Endometrial microvascular endothelial cells (primary cell): ENCODE results near the gene ATP2A3. TPM values are rescaled to one million over a fixed set of nuclear protein-coding genes. Genes with fewer than 3 reads are reported as not detected.

Experiments
- in situ Hi-C: cut with HindIII; loops from 2 replicates; pipeline ENCODE4 v1.10.0; 2017; ENCODE audit warnings: low sequenced_read_pairs, low pct_unique_long_range_greater_than_20kb; ENCODE audit errors: inconsistent ontology term
- total RNA-seq: library from RNA; depleted of rRNA; stranded (reverse); fragments of >200 nt; gene quantifications from one replicate; pipeline ENCODE4 v1.2.3, GENCODE V29; 2015; ENCODE audit errors: inconsistent ontology term

The ATP2A3 gene
- total RNA-seq, 1 donor from 2014 or later, result 0.84 TPM

DNA sequence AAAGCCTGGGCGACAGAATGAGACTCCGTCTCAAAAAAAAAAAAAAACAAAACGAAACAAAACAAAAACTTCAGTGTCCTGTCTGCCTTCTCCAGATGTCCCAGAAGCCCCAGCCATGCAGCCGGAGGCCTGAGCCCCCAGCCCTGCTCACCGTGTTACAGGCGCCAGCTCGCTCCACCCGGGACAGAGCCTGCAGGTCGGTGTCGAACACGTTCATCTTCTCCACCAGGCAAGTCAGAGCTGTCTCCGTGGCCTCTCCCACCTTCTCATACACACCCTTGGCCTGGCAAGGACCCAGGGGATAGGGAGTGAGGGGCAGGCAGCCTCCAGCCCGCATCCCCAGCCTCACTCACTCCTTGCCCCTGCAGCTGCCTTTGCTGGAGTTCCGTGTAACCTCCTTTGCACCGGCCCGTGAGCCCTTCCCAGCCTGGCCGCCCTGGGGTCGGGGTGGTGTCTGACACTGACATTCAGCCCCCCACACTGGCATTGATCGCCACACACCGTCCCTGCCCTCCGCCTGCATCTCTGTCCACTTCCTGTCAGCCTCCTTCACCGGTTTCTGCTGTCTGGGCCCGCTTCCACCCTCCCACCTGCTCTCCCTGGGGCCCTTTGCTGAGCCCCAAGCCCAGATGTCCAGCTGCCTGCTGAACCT lies 20.9 kb downstream of the ATP2A3 start:
- in situ Hi-C loops, result no loop called here

DNA sequence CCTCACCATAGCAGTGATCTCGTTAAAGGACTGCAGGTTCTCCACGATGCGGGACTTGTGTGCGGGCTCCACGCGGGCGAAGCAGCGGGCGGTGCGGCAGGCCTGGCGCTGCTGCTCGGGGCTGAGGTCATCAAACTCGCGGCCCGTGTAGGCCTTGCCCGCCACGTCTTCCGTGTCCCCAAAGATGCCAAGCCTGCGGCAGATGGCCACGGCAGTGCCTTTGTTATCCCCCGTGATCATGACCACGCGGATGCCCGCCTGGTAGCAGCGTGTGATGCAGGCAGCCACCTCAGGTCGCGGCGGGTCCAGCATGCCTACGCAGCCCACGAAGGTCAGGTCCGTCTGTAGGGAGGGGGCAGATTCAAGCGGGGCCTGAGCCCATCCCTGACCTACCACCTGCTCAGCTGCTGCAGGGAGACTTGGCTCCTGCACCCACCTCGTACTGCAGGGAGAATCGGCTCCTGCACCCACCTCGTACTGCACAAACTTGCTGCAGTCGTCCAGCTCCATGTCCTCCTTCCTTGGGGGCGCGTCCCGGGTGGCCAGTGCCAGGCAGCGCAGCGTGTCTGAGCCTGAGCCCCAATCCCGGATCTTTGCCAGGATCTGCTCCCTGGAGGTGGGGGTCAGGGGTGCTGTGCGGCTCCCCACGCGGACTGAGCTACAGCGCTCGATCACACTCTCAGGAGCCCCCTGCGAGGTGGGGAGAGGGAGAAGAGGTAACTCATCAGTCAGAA lies 23.1 kb downstream of the ATP2A3 start:
- in situ Hi-C loops, result no loop called here

DNA sequence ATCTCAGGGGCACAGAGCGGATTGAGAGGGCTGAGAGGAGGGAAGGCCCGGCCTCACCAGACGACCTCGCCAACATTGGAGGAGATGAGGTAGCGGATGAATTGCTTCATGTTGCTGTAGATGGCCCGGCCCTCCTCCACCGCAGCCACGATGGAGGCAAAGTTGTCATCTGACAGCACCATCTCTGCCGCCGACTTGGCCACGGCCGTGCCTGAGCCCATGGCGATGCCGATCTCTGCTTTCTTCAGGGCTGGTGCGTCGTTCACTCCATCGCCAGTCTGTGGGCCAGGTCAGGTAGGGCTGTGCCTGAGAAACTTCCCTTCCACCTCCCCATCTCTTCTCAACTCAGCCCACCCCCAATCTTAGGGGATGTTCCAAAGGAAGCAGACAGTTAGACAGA lies 26.9 kb downstream of the ATP2A3 start:
- in situ Hi-C loops, result no loop called here

DNA sequence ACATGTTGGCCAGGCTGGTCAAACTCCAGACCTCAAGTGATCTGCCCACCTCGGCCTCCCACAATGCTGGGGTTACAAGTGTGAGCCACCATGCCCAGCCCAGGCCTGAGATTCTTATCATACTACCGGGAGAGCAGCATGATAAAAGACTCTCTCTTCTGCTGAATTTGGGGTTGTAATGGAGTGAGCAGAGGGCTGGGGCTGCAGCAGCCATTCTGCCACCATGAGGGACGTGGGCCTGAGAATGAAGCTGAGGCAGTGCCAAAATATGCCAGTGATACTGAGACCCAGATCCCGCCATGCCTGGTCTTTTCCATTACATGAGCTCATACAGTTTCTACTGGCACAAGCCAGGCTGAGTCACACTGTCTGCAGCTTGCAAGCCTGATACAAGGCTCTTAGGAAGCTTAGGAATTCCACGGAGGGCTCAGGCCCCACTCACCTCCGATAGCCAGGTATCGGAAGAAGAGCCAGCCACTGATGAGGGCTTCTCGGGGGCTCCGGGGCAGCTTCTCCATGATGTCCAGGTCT lies 28.3 kb downstream of the ATP2A3 start:
- in situ Hi-C loops, result no loop called here

DNA sequence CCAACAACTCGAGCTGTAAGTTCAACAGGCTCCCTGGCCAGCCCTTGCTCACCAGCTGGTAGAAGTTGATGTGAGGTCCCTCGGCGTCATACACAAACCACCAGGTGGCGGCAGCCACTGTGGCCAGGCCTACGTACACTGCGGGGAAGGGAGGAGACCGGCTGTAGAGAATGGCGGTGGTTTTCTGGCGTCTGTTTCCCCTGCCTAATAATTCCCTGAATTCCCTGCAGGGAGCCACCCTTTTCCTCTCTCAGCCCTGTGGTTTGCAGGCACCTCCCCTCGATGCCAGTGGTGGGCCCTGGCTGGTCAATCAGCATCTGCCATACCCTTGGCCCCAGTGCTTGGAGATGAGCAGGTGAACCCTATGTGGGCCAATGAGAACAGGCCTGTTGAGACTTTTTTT lies 29.1 kb downstream of the ATP2A3 start:
- in situ Hi-C loops, result no loop called here

DNA sequence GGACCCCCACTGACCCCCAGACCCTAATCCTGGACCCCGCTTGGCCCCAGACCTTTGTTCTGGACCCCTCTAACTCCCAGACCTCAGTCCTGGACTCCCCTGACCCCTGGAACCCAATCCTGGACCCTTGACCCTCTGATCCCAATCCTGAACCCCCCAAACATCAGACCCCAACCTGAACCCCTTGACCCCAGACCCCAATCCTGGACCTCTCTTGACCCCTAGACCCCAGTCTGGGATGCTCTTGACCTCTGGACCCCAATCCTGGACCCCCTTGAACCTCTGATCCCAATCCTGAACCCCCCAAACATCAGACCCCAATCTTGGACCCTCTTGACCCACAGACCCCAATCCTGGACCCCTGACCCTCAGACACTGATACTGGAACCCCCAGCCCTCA lies 34.5 kb downstream of the ATP2A3 start:
- in situ Hi-C loops, result no loop called here

DNA sequence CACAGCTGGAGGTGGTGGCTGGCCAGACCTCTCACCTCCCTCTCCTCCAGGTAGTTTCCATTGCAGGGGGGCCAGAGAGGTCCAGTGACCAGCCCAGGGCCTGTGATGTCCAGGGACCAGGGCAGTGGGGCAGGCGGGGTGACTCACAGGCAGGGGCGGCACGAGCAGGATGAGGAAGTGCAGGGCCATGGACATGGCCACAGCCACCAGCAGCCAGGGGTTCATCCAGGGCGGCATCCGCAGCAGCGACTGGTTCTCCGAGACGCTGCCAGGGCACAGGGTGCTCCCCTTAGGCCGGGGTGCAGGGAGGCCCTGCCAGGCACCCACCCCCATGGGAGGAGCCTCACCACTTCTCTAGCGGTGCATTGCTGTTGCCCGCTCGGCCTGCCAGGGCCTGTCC lies 35.1 kb downstream of the ATP2A3 start:
- in situ Hi-C loops, result no loop called here

DNA sequence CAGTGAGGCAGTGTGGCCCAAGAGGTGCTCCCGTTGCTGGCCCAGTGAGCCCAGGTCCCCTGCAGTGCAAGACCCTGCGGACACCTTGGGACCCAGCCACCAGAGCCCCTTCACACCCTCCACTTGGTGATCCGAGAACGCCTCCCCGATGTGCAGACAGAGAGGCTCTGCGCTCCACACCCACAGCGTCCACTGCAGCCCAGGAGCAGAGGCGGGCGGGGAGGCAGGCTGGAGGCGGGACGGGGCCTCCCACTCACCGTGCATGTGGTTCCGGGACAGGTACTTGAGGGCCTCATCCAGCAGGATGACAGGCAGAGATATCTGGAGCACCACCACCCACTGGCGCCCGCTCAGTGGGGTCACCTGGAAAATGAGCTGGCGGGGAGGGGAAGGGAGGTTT lies 35.8 kb downstream of the ATP2A3 start:
- in situ Hi-C loops, result no loop called here

DNA sequence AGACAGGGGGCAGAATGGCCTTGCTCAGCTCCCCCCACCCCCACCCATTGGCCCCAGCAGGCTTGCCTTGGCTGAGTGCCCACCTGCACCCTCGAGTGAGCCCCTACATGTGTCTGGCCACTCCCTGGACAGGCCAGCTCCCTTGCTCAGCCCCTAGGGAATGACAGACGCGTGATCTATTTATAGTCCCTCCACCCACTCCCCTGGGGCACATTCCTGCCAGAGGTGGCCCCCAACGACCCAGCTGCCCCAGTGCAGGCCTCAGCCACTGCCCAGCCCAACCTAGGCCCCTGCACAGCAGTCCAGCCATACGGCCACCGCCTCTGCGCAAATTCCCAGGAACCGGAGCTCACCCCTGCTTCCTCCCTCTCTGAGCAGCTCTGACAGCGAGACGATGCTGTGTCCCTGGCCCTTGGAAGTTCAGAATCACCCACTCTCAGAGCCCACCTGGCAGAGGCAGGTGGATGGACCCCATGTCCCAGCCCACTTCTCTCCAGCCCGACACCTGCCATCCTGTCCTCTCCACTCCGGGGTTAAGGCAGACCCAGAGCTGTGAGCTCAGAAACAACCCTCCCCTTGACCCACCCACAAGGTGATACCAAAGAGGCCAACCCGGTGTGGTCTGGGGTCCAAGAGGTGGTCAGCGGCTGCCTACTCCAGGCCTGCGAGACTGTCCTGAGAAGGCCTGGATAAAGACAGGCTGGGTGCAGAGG lies 36.5 kb downstream of the ATP2A3 start:
- in situ Hi-C loops, result no loop called here

DNA sequence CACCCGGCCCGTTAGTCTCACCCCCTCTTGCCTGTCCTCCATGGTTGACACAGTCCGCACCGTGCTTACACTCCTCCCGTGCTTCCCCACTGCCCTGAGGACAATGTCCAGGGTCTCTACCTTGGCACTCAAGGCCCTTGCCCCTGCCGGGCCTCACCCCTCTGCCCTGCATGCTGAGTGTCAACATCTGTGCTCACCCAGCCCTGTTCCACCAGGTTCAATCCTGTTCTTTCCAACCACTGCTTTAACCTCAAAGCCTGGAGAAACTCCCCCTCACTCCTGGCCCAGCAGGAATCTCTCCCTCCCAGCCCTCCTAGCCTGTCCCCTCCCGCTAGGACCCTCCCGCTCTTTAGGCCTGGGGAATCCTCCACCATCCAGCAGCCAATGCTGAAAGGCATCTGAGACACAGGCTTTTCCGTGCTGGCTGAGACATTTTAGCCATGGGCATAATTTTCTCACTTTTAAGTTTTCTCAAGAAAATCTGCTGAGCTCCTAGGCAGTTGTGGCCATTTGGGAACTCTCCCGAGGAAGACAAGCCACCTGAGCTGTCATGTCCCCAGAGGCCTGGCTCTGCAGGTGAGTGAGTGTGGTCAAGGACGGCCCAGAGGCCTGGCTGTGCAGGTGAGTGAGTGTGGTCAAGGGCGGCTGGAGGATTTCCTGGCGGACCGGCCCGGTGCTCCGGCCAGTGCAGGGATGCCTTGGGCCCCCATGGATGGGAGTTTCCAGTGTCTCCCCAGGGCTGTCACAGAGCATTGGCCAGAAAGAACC lies 37.2 kb downstream of the ATP2A3 start:
- in situ Hi-C loops, result no loop called here

DNA sequence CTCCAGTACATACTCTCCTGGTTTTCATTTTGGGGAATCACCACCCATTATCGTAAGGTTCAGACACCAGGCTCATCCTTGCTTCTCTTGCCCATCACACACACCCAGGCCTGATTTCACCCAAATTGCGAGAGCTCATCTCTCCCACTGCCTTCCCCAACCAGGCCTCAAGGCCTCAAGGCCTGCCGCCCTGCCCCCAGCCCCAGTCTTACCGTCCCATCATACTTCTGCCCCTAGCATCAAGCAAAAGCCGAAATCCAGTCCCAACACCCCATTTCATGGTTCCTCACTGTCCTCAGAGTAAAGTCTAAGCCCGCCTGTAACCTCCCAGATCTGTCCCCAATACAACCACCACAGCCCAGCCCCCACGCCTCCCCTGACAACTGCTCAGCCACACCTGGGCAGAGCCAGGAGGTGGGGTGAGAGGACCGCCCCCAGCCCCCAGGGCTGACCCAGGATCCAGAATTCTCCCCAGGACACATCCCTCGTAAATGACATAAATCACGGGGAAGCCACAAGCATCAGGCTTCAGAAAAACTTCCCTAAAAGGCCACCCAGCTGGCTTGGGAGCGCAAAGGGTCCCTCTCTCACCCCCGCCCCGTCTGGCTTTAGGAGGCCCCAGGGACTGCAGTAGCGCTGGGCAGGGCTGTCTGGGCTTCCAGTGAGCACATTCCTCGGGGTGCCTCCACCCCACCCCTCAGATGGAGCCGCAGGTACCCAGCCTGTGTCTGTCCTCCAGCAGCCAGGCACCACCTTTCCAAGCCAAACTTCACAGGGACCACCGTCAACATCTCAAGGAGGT lies 38.4 kb downstream of the ATP2A3 start:
- in situ Hi-C loops, result no loop called here

DNA sequence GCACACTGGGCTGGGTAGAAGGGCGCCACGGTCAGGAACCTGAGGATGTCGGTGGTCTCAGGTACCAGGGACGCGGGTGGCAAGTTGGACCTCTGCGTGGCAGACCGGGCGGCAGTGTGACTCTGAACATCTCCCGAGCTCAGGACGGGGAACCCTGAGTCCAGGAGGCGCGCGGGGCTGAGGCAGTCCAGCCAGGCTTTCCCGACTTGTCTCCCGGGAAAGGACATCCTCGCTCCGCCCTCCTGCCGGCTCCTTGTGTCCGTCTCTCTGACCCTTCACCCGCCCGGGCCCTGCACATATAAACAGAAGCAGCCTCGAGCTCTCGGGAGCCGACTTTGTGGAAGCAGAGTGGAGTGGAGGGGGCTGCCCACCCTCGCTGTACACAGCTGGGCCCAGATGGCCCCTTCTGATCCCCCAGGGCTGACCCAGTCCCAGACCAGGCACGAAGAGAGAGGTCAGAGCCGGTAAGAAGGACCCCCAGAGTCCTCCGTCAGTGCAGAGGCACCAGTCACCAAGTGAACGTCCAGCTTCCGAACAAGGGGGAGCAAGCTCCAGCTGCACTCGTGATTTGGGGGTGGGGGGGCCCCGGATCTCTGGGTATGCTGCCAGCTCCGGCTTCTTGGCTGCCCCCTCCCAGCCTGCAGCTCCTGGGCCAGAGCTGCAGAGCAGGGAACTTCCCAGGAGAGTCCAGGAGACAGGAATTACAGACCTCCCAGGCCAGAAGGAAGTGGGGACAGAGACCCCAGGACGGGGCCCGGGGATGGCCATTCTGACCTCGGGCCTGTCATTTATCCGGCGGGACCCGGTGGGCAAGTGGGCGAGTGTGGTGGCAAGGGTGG lies 39.5 kb downstream of the ATP2A3 start:
- in situ Hi-C loops, result no loop called here

DNA sequence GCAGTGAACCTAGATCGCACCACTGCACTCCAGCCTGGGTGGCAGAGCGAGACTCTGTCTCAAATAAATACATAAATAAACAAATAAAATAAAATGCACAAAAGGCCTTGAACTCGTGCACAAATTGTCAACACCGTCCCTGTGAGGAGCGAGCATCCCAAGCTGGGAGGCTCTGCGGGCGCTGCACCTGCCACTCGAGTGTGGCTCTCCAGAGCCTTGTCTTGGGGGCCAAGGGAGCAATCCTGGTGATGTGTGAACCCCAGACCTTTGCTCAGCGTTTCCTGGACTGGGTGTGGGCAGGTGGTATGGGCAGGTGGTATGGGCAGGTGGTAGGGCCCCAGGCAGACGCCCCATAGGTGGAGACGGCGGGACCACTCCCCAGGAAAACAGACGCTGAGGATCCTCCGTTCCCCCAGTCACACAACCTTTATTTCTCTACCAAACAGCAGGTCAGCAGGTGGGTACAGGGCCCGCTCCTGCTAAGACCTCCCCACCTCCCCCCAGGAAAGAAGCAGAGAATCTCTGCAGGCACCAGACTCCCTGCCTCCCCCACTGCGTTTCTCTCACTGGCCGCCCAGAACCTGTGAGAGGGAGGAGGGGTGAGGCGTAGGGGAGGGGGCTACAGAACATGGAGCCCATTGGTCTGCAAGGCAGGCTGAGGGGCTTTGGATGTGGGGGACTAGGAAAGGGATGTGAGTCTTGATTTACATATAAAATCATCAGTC lies 40.6 kb downstream of the ATP2A3 start:
- in situ Hi-C loops, result no loop called here

DNA sequence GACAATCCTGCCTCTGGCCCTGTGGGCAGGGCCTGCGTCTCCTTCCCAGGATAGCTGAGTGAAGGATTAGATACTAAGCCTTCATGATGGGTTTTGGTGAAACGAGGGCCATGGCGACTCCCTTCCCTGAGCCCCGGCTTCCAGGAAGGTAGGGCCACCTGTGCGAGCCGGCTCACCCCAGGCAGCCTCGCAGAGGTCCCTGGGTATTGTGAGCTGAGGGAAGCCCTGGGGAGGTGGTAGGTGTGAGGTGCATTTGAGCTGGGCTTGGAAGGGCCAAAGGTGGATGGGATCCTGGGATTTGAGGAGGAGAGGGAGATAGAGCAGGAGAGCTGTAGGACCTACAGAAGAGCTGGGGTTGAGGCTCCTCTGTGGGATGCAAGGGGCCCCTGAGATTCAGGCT lies 41.5 kb downstream of the ATP2A3 start:
- in situ Hi-C loops, result no loop called here

DNA sequence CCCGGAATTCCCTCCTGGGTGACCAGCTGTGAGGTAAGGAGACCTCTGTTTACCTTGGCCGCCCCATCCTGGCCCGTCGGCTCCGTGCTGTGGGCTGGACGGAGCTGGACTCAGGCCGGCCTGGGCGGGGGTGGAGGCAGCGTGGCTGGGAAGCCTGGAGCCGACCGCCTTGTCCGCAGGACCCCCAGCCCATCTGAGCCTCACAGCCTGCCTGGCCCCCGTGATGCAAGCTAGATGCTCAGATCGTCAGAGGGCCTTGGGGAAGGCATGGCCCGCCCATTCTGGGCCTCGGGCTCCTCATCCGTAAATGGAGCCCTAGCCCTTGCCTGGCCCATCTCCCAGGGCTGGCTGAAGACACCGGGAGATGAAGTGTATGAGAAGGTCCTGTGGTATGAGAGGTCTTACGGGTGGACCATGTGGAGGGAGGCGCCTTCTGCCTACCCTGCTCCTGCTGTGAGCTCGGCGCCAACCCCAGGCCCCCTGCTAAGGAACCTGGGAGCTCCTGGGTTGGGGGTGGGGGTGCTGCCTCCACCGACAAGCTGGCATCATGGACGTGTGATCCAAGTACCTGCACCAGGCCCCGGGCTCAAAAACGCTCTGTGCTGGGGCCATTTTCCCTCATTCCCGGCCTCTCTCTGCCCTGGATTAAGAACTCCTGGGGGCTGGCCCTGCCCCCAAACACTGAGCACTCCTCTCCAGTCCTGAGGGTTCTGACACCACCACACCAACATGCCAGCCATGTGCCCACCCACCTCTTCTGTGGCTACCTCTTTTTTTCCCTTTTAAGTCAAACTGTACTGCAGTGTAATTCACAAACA lies 42.5 kb downstream of the ATP2A3 start:
- in situ Hi-C loops, result no loop called here

DNA sequence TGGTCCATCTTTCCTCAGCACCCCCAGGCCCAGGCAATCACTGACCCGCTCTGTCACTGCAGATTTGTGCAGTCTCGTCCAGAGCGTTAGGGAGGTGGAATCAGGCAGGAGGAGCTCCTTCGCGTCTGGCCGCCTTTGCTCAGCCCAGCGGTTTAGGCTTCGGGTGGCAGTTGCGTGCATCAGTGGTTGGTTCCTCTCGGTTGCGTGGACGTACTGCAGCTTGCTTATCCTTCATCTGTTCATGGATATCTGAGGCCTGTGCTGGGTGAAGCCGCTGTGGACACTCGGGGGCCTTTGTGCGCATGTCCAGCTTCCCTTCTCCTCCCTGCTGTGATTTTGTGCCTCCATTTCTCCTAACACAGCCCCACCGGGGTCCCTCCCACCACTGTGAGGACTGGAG lies 43.2 kb downstream of the ATP2A3 start:
- in situ Hi-C loops, result no loop called here
